ENCODE results near the gene BORCS8. TPM values are rescaled to one million over a fixed set of nuclear protein-coding genes. Genes with fewer than 3 reads are reported as not detected.

Gene BORCS8
- total and polyA plus RNA-seq, 2 of the 13 experiments (the other 11 are each of a cell fraction or from before 2014, with no cell fraction given) = 9.6 to 13.3 TPM

DNA sequence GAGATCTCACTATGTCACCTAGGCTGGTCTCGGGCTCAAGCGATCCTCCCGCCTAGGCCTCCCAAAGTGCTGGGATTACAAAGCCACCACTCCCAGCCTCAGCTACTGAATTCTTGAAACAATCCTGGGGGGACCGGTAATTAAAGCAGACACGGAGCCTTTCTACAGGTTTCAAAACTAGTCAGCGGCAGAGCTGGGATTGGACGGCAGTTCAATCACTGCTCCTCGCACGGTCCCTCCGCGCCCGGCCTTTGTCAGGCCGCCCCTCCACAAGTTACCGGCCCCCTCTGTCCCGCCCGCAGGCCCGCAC, 229 bp downstream of the BORCS8 start:
- Histone ChIP-seq H4K20me1 (ENCODE audit: insufficient read depth, low read length) (no peaks in the 10 kb centered on the region), H3K36me3 (replicated peaks in 1 of 2; ENCODE audit: control insufficient read depth in 1 of 2, insufficient read depth in 2 of 2, low read length in 2 of 2) (peaks cover 0 to under 1% of the 10 kb centered on the region in 2 experiments; a peak in 3 of 5 replicates), H3K9me3 (ENCODE audit: low read length) (no peaks in the 10 kb centered on the region), H3K79me2 (ENCODE audit: insufficient read depth, low read length) (peaks cover 17% of the 10 kb centered on the region), H2AFZ (ENCODE audit: low read length) (no peak overlapping the region), H3K4me1 (ENCODE audit: insufficient read depth, low read length) (peaks cover 28% of the 10 kb centered on the region), H3K27ac (ENCODE audit: extremely low read length, insufficient read depth, low read length) (peak overlapping the region; percentile 91), H3K4me2 (ENCODE audit: low read depth, low read length) (peak overlapping the region; percentile 62), H3K4me3 (replicated peaks in 1 of 3; ENCODE audit: insufficient read depth in 1 of 3, low read depth in 2 of 3, low read length in 3 of 3) (peak overlapping the region; percentile 64 to 98 (median 76)), H3K9ac (ENCODE audit: insufficient read depth, low read depth, low read length) (peak overlapping the region; percentile 96), H3K27me3 (ENCODE audit: control insufficient read depth in 1 of 2, insufficient read depth in 2 of 2, low read length in 2 of 2) (no peaks in the 10 kb centered on the region; a peak in 1 of 5 replicates)
- BruUV-seq (replicated peaks) = no TSS peak
- in situ Hi-C loops (cut with HindIII; ENCODE audit: extremely low pct_ligation_motif_present, low pct_unique_long_range_greater_than_20kb) = no loop called here
- ChIA-PET POLR2A (interaction anchor here (0.6 to 2.7 kb wide), 7 partner anchors 10 to 265 kb away, joined by 3 to 43 read pairs (median 4); partner anchors contain the start of genes MEF2B, NR2C2AP and SLC25A42), CTCF (ENCODE audit: low intra/inter-chr PET ratio, low total read pairs) (no interaction called here)
- 8% methylated on average over 5 of the region's 17 CpGs for WGBS (ENCODE audit: low lambda C conversion rate)
- intact Hi-C loops (cut with micrococcal nuclease; ENCODE audit: unreplicated experiment) = loop anchor here (2.0 kb wide), 1 partner anchor 129 kb away; the partner anchor contains the start of genes MAU2 and SUGP1
- DNase-seq (ENCODE audit: low spot score) = no peak
- FAIRE-seq = no peak
- ATAC-seq = no peak
- TF ChIP-seq, protein P1, sequence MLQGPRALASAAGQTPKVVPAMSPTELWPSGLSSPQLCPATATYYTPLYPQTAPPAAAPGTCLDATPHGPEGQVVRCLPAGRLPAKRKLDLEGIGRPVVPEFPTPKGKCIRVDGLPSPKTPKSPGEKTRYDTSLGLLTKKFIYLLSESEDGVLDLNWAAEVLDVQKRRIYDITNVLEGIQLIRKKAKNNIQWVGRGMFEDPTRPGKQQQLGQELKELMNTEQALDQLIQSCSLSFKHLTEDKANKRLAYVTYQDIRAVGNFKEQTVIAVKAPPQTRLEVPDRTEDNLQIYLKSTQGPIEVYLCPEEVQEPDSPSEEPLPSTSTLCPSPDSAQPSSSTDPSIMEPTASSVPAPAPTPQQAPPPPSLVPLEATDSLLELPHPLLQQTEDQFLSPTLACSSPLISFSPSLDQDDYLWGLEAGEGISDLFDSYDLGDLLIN (CRISPR knock-in tag; IDR thresholded peaks at IDR 0.05; ENCODE audit: borderline replicate concordance) = 0 out of 2 replicates have a peak, but pooled peaks have one; percentile 40
- TF ChIP-seq MIER3 (CRISPR knock-in tag; IDR thresholded peaks at IDR 0.05; ENCODE audit: borderline replicate concordance) (no peak), RFXANK (CRISPR knock-in tag; IDR thresholded peaks at IDR 0.05) (no peak), CHD4 (IDR thresholded peaks at IDR 0.05; ENCODE audit: borderline replicate concordance, low read length) (no peak), SMARCC2 (IDR thresholded peaks at IDR 0.05) (no peak), PHB2 (IDR thresholded peaks at IDR 0.05; ENCODE audit: partially characterized antibody) (no peak), RBFOX2 (IDR thresholded peaks at IDR 0.05; ENCODE audit: low read depth, low read length) (no peak), ZMYM2 (CRISPR knock-in tag; IDR thresholded peaks at IDR 0.05) (0 out of 2 replicates have a peak, but pooled peaks have one; percentile 56), ZNF598 (CRISPR knock-in tag; IDR thresholded peaks at IDR 0.05; ENCODE audit: borderline replicate concordance) (no peak), NCOA1 (CRISPR knock-in tag; IDR thresholded peaks at IDR 0.05) (0 out of 2 replicates have a peak, but pooled peaks have one; percentile 27), ZNF749 (CRISPR knock-in tag; IDR thresholded peaks at IDR 0.05; ENCODE audit: borderline replicate concordance) (0 out of 2 replicates have a peak, but pooled peaks have one; percentile 63), U2AF1 (optimal IDR thresholded peaks at IDR 0.05; ENCODE audit: low read depth, low read length) (no peak), ZNF546 (CRISPR knock-in tag; conservative IDR thresholded peaks at IDR 0.05) (no peak), ZNF589 (CRISPR knock-in tag; conservative IDR thresholded peaks at IDR 0.05) (no peak), ATF1 (CRISPR knock-in tag; IDR thresholded peaks at IDR 0.05) (no peak), ZNF709 (CRISPR knock-in tag; IDR thresholded peaks at IDR 0.05) (0 out of 2 replicates have a peak, but pooled peaks have one; percentile 3)
- TF ChIP-seq, protein P2, sequence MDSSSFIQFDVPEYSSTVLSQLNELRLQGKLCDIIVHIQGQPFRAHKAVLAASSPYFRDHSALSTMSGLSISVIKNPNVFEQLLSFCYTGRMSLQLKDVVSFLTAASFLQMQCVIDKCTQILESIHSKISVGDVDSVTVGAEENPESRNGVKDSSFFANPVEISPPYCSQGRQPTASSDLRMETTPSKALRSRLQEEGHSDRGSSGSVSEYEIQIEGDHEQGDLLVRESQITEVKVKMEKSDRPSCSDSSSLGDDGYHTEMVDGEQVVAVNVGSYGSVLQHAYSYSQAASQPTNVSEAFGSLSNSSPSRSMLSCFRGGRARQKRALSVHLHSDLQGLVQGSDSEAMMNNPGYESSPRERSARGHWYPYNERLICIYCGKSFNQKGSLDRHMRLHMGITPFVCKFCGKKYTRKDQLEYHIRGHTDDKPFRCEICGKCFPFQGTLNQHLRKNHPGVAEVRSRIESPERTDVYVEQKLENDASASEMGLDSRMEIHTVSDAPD (CRISPR knock-in tag; IDR thresholded peaks at IDR 0.05) = 0 out of 2 replicates have a peak, but pooled peaks have one; percentile 14
- TF ChIP-seq, protein P3, sequence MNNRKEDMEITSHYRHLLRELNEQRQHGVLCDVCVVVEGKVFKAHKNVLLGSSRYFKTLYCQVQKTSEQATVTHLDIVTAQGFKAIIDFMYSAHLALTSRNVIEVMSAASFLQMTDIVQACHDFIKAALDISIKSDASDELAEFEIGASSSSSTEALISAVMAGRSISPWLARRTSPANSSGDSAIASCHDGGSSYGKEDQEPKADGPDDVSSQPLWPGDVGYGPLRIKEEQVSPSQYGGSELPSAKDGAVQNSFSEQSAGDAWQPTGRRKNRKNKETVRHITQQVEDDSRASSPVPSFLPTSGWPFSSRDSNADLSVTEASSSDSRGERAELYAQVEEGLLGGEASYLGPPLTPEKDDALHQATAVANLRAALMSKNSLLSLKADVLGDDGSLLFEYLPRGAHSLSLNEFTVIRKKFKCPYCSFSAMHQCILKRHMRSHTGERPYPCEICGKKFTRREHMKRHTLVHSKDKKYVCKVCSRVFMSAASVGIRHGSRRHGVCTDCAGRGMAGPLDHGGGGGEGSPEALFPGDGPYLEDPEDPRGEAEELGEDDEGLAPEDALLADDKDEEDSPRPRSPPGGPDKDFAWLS (CRISPR knock-in tag; IDR thresholded peaks at IDR 0.05; ENCODE audit: borderline replicate concordance) = no peak
- TF ChIP-seq, protein P4, sequence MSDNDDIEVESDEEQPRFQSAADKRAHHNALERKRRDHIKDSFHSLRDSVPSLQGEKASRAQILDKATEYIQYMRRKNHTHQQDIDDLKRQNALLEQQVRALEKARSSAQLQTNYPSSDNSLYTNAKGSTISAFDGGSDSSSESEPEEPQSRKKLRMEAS (IDR thresholded peaks at IDR 0.05) = no peak
- TF ChIP-seq, protein P5, sequence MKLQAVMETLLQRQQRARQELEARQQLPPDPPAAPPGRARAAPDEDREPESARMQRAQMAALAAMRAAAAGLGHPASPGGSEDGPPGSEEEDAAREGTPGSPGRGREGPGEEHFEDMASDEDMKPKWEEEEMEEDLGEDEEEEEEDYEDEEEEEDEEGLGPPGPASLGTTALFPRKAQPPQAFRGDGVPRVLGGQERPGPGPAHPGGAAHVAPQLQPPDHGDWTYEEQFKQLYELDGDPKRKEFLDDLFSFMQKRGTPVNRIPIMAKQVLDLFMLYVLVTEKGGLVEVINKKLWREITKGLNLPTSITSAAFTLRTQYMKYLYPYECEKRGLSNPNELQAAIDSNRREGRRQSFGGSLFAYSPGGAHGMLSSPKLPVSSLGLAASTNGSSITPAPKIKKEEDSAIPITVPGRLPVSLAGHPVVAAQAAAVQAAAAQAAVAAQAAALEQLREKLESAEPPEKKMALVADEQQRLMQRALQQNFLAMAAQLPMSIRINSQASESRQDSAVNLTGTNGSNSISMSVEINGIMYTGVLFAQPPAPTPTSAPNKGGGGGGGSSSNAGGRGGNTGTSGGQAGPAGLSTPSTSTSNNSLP (IDR thresholded peaks at IDR 0.05; ENCODE audit: low read depth, low read length) = no peak
